GM21825 (cell line): ENCODE data around the gene SLC41A2.
A peak's percentile ranks its signal among the peaks of the same experiment; 100 is the strongest.
"Not testable (repeated sequence)": the region's sequence is repeated elsewhere in the genome, so short reads cannot be mapped to it uniquely, and the experiment has no call there.

Experiments used
- ATAC-seq: cut with Tn5 transposase; IDR thresholded peaks from one replicate; pipeline ENCODE4 v1.9.1; 2021; ENCODE audit warnings: mild to moderate bottlenecking, moderate library complexity; ENCODE audit not compliant: unreplicated experiment

SLC41A2 gene, protein sequence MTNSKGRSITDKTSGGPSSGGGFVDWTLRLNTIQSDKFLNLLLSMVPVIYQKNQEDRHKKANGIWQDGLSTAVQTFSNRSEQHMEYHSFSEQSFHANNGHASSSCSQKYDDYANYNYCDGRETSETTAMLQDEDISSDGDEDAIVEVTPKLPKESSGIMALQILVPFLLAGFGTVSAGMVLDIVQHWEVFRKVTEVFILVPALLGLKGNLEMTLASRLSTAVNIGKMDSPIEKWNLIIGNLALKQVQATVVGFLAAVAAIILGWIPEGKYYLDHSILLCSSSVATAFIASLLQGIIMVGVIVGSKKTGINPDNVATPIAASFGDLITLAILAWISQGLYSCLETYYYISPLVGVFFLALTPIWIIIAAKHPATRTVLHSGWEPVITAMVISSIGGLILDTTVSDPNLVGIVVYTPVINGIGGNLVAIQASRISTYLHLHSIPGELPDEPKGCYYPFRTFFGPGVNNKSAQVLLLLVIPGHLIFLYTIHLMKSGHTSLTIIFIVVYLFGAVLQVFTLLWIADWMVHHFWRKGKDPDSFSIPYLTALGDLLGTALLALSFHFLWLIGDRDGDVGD

DNA sequence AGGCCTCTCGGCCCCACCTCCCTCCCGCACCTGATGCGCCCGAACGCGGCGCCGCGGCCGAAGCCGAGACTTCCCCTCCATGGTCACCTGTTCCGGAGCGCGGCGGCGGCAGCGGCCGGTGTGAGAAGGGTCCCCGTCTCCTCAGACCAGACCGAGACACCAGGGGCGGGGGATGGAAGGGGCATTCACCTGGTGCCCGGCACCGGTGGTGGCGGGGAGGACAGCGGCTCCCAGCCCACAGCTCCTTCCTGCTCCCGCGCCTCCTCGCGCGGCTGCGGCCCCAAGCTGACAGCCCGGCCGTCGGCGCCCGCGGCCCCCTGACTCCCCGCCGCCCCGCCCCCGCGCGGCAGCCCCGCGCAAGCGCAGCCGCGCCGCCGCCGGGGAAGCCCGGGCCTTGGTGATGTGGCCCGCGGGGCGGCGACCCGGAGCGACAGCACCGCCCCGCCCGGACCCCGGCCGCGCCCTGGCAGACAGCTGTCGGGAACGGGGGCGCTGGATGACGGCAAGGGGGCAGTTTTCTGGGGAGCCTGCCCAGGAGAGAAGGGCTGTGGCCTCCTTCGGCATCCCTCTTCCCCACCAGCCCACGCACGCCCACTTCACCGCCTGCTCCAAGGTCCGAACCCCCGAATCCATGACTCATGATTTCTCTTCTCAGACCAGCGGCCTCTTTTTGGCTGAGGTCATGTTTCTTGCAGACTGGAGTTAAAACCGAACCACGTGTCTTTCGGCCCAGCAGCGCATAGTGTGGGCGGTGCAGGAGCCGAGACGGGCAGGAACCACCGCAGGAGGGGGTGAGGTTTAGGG is at the start of gene SLC41A2:
TSS of gene SLC41A2 (minus strand) at position 290 of the 804 bp plus-strand sequence. CDS start 29,763 bp downstream, outside the sequence.
- peak; percentile 67 for ATAC-seq

DNA sequence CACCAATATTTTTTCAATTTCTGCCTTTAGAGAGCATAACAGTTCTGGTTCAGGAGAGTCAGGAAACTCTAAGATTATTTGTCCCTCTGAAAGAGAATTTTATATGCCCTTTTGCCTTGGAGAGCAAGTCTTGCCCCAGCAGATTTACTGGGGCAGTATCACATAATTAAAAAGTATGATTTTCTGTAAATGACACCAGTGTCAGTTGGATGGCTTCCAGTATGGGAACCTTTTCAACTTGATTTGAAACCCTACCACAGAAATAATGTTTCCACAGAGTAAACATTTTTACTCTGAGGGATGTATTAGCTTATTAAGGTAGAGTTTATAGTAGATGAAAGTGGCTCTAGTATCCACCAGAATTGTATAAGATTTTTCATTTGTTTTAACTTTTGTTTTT is 43.4 kb upstream of the SLC41A2 start:
- no peak for ATAC-seq

DNA sequence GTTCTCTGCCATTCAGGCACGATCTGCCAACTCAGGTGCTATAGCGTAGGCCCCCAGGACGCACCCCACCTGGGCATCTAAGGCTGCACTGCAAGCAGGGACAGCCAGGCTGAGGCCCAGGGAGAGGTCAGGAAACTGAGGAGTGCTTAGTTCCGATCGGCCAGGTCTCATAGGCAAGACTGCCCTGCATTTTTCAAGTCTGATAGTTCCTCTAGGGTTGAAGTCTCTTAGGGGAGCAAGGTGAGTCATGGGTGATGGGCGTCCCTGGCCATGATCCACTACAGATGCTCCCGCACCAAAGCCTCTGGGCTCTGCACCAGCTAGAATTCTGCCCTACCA is 41.2 kb upstream of the SLC41A2 start:
- ATAC-seq: no peak

DNA sequence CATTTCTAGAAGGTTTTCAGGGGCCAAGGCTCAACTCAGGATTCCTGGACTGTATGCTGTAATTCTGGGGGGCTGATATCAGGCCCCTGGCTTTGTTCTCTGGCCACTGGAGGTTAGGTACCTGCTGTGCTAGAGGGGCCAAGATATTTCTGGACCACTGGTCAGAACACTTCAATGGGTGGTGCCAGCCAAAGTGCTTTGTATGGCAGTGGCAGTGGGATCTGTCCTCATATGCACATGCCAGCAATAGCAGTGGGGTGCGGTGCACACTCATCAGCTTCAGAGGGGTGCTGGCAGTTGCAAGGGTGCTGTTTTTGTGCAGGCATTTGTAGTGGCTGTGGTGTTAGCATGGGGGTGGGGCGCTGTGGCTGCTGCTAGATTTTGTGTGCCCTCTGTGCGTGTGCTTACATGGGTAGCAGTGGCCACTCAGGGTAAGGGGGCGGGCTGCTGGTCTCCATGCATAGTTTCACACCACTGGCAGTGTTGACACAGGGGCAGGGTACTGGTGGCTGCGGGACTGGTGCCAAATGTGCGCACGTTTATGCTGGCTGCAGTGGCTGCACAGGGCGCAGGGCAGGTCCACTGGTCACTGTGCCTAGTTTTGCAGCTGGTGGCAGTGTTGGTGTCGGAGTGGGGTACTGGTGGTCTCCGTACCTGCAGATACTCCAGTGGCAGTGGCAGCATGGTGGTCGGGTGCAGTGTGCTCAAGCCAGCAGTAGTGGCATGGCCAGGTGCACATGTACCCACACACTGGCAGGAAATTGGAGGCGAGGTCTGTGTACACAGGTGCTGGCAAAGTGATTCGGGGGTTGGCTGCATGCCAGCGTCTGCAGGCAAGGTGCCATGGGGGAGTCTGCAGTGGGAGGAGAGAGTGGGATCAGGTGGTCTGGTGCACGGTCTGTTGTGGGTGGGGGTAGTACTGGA is 40.6 kb upstream of the SLC41A2 start:
- ATAC-seq: no peak

DNA sequence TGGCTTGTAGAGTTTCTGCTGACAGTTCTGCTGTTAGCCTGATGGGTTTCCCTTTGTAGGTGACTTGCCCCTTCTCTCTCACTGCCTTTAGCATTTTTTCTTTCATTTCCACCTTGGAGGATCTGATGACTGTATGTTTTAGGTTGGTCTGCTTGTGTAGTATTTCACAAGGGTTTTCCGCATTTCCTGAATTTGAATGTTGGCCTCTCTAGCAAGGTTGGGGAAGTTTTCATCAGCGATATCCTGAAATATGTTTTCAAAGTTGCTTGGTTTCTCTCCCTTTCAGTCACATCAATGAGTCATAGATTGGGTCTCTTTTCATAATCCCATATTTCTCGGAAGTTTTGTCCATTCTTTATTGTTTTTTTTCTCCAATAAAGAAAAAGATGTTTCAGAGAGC is 39.5 kb upstream of the SLC41A2 start:
- ATAC-seq: no peak

DNA sequence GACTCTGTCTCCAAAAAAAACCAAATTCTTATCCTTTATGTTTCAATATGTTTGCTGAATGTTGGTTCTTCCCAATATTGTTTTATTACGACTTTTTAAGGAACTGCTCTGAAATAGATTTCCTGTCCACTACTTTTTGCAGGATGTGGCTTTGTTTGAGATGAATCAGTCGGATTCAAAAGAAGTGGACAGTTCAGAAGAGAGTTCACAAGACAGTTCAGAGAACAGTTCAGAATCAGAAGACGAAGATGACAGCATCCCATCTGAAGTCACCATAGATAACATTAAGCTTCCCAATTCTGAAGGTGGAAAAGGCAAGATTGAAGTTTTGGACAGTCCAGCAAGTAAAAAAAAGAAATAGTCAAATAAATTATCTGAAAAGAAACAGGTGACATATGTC is 36.2 kb upstream of the SLC41A2 start:
- no peak for ATAC-seq

DNA sequence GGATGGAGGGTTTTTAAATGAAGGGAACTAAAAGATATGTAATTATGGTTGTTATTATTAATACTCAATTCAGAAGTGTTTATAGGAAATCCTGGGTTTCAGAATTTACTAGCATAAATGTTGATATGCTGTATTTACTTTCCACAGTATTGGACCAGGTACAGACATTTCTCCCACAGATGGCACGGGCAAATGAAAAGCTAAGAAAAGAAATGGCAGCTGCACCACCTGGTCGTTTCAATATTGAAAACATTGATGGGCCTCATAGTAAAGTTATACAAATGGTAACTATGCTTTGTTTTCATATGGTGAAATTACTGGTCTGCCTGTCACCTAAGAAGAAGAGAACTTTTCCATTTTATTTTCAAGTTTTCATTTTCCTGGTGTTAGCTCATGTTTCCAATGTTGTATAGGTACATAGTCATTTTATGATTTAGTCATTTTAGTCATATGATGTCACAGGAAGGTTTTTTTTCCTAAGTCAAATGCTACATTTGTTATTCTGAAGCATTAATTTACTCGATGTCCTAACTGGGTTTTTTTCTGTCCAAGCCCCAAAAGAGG is 33.6 kb upstream of the SLC41A2 start:
- ATAC-seq: no peak

DNA sequence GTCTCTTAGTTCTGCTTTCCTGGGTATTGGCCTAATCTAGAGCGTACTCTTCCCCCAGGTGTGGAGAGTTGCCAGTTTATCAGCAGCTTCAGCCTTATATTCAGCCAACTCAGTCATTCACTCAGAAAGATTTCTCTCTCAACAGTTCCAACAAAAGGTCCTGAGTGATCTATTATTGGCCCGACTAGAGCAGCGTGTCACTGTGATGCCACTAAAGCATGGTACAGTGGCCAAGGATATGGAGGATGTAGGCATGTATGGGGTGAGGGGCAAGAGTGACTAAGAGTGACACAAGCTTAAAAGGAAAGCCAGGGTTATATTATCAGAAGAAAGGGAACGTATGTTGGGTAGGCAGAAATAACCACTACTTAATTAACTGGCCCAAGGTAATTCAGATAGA is 32.9 kb upstream of the SLC41A2 start:
- ATAC-seq: no peak

DNA sequence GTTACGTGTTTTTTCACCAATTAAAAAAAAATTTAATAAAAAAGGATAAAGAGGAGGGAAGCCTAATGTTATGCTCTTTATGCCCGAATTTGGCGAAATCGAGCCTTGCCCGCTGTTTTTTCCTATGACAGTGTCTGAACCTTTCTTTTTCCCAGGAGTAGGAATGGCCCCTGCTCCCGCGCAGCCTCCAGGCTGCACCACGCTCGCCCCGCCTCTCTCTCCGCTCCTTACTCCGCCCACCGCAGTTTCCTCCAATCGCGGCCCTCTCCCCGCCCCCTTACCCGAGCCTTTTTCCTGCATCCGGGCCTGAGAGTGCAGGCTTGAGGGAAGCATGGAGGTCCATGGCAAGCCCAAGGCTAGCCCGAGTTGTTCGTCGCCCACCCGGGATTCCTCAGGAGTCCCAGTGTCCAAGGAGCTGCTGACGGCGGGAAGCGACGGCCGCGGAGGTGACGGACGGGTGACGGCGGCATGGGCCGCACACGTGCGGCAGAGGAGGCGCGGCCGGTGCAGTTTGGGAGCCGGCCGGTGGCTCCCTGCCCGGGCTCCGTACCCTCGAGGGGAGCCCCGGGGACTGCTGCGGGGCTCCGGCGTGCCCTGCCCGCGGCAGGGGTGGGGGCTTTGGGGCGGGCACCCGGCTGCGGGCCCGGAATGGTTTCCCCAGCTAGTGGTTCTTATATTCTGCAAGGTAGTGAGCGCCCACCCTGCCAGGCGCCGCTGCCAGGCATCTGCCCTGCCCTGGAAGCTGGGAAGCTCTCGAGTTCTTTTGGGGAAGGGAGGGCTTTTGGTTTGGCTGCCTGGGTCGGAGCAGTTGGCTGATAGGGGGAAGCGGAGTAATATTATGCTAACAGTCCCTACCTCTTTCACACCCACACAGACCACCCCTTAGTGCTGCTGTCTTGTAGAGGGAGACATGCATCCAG is 28.2 kb upstream of the SLC41A2 start, which contains the start of gene NOPCHAP1:
TSS of gene NOPCHAP1 (plus strand) at position 295 of the 920 bp plus-strand sequence. CDS start at position 332, 37 bp downstream.
- ATAC-seq: peak; percentile 96

DNA sequence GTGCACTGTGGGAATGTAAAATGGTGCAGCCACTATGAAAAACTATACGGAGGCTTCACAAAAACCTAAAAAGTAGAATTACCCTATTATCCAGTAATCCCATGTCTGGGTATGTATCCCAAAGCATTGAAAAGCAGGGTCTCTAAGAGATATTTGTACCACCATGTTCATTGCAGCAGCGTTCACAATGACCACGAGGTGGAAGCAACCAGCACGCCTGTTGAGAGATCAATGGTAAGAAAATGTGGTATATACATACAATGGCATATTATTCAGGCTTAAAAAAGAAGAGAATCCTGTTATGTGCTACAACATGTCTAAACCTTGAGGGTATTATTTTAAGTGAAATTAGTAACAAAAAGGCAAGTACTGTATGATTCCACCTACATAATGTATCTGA is 27.1 kb upstream of the SLC41A2 start:
- no peak for ATAC-seq

DNA sequence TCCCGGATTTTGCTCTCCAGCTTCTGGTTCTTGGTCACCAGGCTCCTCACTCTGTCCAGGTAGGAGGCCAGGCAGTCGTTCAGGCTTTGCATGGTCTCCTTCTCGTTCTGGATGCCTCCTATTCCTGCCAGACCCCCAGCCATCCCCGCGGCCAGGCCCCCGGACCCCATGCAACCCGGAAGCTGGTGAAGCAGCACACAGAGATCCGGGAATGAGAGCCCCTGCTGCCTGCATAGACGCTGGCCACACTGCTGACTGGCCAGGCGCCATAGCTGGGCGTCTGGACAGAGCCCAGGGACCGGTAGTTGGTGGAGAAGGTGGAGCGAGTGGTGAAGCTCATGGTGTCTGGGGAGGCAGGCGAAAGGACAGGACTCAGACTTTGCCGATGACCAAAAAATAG is 19.6 kb upstream of the SLC41A2 start:
- ATAC-seq: not testable (repeated sequence)

DNA sequence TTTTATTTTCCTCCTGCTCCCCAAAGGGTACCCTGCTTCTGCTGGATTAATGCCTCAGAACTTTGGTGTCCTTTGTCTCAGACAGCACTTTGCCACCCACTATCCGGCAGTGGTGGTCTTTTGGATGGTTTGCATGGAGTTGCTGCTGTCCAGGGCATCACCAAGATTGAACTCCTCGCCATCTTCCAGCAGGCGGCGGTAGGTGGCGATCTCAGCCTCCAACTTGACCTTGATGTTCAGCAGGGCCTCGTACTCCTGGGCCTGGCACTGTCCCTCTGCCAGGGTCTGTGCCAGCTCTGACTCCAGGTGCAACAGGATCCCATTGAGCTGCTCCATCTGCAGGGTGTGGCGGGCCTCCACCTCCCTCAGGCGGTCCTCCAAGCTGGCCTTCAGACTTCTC is 18.6 kb upstream of the SLC41A2 start:
- ATAC-seq: no peak

DNA sequence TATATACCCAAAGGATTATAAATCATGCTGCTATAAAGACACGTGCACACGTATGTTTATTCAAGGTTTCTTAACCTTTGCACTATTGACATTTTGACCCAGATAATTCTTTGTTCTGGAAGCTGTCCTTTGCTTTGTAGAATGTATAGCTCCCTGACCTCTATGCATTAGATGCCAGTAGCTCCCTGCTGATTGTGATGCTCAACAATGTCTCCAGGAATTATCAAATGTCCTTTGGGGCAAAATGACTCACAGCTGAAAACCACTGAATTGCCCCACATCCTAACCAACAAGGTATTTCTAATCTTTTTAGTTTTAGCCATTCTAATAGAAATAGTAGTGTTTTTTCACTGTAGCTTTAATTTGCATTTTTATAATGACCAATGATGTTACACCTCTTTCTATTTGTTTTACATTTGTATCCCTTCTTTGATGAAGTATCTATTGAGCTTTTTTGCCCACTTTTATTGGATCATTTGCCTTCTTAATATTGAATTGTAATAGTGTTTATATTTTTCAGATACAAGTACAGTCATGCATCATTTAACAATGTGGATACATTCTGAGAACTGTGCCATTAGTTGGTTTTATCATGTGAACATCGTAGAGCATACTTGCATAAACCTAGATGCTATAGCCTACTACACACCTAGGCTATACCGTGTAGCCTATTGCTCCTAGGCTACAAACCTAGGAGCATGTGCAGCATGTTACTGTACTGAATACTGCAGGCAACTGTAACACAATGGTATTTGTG is 17.7 kb upstream of the SLC41A2 start:
- no peak for ATAC-seq

DNA sequence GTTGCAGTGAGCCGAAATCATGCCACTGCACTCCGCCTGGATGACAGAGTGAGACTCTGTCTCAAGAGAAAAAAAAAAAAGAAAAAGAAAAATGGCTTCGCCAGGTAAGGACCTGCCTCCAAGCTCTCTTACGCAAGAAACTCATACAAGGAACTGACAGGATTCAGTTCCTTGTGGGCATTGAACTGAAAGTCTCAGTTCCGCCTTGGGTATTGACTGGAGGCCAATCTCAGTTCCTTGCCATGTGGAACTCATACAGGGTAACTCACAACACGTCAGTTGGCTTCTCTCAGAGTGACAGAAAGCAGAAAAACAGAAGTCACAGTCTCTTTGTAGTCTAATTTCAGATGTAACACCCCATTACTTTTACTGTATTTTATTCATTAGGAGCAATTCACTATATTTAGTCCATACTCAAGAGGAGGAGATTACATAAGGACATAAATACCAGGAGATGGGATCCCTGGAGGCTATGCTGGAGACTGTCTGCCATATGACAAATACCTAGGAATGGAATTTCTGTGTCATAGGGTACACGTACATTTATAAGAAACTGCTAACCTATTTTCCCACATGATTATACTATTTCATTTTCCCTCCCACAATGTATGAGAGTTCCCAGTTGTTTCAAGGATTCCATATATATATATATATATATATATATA is 16.7 kb upstream of the SLC41A2 start:
- peak; percentile 97 for ATAC-seq

DNA sequence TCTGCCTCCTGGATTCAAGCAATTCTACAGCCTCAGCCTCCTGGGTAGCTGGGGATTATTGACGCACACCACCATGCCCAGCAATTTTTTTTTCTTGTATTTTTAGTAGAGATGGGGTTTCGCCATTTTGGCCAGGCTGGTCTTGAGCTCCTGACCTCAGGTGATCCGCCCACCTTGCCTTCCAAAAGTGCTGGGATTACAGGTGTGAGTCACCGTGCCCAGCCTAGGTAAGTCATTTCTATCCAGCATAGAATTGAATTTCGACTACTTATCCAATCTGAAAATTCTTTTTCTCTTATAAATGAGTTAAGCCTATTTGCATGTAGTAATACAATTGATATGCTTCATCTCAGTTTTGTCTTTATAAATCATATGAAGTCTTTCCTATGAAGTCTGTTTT is 15.2 kb upstream of the SLC41A2 start:
- no peak for ATAC-seq

DNA sequence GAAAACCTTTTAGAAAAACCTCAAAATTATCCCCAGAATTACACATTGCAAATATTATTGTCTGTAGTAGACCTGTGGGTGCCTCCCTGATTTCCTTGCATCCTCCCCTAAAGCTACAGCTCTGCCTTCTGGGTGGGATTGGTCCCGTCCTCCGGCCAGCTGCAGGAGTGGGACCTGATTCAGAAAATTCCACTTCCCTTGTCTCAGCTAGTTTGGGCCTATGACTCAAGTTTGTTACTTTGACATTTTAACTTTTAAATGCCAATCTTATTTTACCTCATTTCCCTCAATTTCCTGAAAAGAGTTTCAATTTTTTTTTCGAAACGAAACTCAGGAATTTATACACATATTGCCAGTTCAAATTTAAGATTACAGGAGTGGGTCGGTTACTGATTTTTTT is 13.2 kb upstream of the SLC41A2 start:
- no peak for ATAC-seq

DNA sequence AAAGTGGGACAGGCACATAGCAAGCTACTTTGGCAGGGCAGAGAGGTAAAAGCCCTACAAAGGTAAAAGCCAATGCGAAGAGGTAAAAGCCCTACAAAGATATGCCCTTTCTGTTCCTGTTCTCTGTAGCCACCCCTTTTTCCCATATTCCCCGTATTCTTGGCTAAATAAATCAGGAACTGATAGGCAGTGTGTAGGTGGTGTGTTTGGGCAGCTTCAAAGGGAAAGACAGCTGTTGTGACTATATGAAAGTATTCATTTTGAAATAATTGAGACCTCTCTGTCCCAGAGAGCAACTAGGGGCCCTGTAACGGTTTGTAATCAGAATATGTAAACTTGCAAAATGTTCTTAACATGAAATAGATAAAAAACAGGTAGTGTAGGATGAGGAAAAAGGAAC is 11.3 kb upstream of the SLC41A2 start:
- ATAC-seq: no peak

DNA sequence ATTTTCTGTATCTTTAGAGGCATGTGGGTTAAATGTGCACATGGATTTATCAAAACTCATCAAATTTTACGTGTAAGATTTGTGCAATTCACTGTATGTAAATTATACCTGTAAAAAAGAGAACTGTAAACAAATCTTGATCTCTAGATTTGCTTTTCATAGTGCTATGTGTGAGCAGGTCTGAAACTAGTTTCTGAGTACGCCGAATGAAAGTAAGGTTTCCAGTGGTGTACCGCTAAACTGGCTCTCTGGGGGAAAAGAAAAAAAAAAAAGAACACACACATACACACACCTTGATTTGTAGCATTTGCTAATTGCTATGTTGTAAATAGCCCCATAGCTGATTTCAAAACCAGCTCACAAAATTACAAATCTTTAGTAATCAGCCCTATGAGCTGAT is 8.6 kb upstream of the SLC41A2 start:
- ATAC-seq: peak; percentile 74
